ENCODE data around the gene GPR78. TPM values are rescaled to one million over a fixed set of nuclear protein-coding genes. Genes with fewer than 3 reads are reported as not detected.

GPR78 gene
- total RNA-seq, 1 experiment from 2014 or later = 3.4 TPM

DNA sequence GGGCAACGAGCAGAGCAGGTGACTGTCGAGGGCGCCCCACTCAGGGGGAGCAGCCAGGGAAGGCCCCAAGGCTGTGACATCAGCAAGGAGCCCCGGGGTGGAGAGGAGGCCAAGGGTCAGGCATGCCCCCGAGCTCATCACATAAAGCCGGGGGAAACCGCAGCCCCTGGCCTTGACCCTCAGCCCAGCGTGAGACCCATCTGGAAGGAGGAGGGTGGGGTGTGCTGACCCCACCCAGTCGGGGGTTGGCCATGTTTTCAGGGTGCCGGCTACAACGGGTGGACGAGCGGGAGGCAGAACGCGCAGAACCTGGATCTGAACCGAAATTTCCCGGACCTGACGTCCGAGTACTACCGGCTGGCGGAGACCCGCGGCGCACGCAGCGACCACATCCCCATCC, 26.3 kb downstream of the GPR78 start:
- Histone ChIP-seq H2BK15ac (ENCODE audit: low read depth, low read length) (no peak overlapping the region), H2BK20ac (ENCODE audit: low read depth, low read length, poor library complexity, severe bottlenecking) (no peak overlapping the region), H3K56ac (ENCODE audit: insufficient read length, low read depth, low read length) (no peak overlapping the region), H4K5ac (ENCODE audit: insufficient read length, low read depth, low read length) (no peak overlapping the region), H2AK5ac (ENCODE audit: insufficient read length, low read length) (no peak overlapping the region), H3K27me3 (ENCODE audit: insufficient read depth, low read length) (no peaks in the 10 kb centered on the region), H3K23ac (ENCODE audit: insufficient read length, low read depth, low read length) (no peak overlapping the region), H3K79me1 (ENCODE audit: insufficient read depth, low read depth, low read length, poor library complexity, severe bottlenecking) (no peaks in the 10 kb centered on the region), H4K91ac (ENCODE audit: insufficient read length, low read depth, low read length) (no peak overlapping the region), H3K4me1 (ENCODE audit: insufficient read depth, low read length) (no peaks in the 10 kb centered on the region), H3T11ph (ENCODE audit: low read length) (no peak overlapping the region), H3K79me2 (ENCODE audit: insufficient read depth, low read length) (no peaks in the 10 kb centered on the region), H2AFZ (ENCODE audit: low read length) (no peak overlapping the region), H2BK5ac (ENCODE audit: insufficient read length, low read length) (no peak overlapping the region), H3K4ac (ENCODE audit: low read depth, low read length) (no peak overlapping the region), H4K20me1 (ENCODE audit: control insufficient read depth, insufficient read depth, insufficient read length) (no peaks in the 10 kb centered on the region), H3K18ac (ENCODE audit: insufficient read length, low read depth, low read length) (no peak overlapping the region), H3K4me2 (ENCODE audit: insufficient read depth, insufficient read length, low read length) (no peak overlapping the region), H2BK120ac (ENCODE audit: low read depth, low read length, poor library complexity, severe bottlenecking) (no peak overlapping the region), H3K23me2 (ENCODE audit: insufficient read length, low read depth, low read length, poor library complexity, severe bottlenecking) (no peaks in the 10 kb centered on the region), H4K8ac (replicated peaks; ENCODE audit: insufficient read length, low read depth, low read length) (no peak overlapping the region), H2BK12ac (ENCODE audit: insufficient read length, low read depth, low read length) (no peak overlapping the region), H3K9ac (ENCODE audit: extremely low read depth, insufficient read length, low read length) (no peak overlapping the region), H3K27ac (ENCODE audit: insufficient read length, low read depth, low read length) (no peak overlapping the region), H3K9me3 (ENCODE audit: control insufficient read depth, low read depth, low read length) (no peaks in the 10 kb centered on the region), H3K14ac (ENCODE audit: insufficient read depth, low read length) (no peak overlapping the region)
- H3K27me3 Mint-ChIP-seq (ENCODE audit: low read depth) = peaks cover 2% of the 10 kb centered on the region; the same call in 1 of the 2 replicates
- no peak overlapping the region for H3K27ac Mint-ChIP-seq
- WGBS (ENCODE audit: extremely low coverage, insufficient read length, low lambda C conversion rate) = no CpG with 5 or more reads among the region's 26 CpGs
- DNase-seq = no peak
- no peaks in the 10 kb centered on the region for H3K9me3 Mint-ChIP-seq
- peaks cover 2 to 38% (median 37%) of the 10 kb centered on the region in 3 experiments; a peak in 6 of 7 replicates for H3K36me3 Mint-ChIP-seq (ENCODE audit: insufficient read depth in 1 of 3, low read depth in 3 of 3)
- TF ChIP-seq, protein P1, sequence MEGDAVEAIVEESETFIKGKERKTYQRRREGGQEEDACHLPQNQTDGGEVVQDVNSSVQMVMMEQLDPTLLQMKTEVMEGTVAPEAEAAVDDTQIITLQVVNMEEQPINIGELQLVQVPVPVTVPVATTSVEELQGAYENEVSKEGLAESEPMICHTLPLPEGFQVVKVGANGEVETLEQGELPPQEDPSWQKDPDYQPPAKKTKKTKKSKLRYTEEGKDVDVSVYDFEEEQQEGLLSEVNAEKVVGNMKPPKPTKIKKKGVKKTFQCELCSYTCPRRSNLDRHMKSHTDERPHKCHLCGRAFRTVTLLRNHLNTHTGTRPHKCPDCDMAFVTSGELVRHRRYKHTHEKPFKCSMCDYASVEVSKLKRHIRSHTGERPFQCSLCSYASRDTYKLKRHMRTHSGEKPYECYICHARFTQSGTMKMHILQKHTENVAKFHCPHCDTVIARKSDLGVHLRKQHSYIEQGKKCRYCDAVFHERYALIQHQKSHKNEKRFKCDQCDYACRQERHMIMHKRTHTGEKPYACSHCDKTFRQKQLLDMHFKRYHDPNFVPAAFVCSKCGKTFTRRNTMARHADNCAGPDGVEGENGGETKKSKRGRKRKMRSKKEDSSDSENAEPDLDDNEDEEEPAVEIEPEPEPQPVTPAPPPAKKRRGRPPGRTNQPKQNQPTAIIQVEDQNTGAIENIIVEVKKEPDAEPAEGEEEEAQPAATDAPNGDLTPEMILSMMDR (conservative IDR thresholded peaks at IDR 0.05) = no peak
- H3K4me1 Mint-ChIP-seq = no peaks in the 10 kb centered on the region; a peak in 1 of 4 replicates
- no peak overlapping the region for H3K4me3 Mint-ChIP-seq
